ENCODE data around the gene MIB1.

The MIB1 gene

GRCh38 chr18:21903709-21904108, 163.1 kb downstream of the MIB1 start:
- no peaks in the 10 kb centered on the region for H3F3A ChIP-seq (ENCODE audit: insufficient read depth)
- no peak overlapping the region for H3K4me2 ChIP-seq (ENCODE audit: low read depth, low read length, poor library complexity, severe bottlenecking)
- H3K4me3 ChIP-seq (ENCODE audit: insufficient read depth, low read length, poor library complexity, severe bottlenecking) = no peak overlapping the region
- H3K79me2 ChIP-seq (ENCODE audit: insufficient read depth, low read length) = no peaks in the 10 kb centered on the region
- no peaks in the 10 kb centered on the region for H3K9me3 ChIP-seq (ENCODE audit: insufficient read depth, low read length)
- H3K36me3 ChIP-seq (ENCODE audit: low read length) = no peaks in the 10 kb centered on the region
- H4K20me1 ChIP-seq (ENCODE audit: low read depth, low read length) = no peaks in the 10 kb centered on the region
- 0 out of 2 replicates have a peak, but pooled peaks cover 4% of the 10 kb centered on the region for H3K27me3 ChIP-seq (ENCODE audit: low read length)
- H3K27ac ChIP-seq (ENCODE audit: low read depth, low read length) = no peak overlapping the region
- H3K9ac ChIP-seq (ENCODE audit: low read length) = no peak overlapping the region
- TF ChIP-seq, protein P1, sequence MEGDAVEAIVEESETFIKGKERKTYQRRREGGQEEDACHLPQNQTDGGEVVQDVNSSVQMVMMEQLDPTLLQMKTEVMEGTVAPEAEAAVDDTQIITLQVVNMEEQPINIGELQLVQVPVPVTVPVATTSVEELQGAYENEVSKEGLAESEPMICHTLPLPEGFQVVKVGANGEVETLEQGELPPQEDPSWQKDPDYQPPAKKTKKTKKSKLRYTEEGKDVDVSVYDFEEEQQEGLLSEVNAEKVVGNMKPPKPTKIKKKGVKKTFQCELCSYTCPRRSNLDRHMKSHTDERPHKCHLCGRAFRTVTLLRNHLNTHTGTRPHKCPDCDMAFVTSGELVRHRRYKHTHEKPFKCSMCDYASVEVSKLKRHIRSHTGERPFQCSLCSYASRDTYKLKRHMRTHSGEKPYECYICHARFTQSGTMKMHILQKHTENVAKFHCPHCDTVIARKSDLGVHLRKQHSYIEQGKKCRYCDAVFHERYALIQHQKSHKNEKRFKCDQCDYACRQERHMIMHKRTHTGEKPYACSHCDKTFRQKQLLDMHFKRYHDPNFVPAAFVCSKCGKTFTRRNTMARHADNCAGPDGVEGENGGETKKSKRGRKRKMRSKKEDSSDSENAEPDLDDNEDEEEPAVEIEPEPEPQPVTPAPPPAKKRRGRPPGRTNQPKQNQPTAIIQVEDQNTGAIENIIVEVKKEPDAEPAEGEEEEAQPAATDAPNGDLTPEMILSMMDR (IDR thresholded peaks at IDR 0.05; ENCODE audit: insufficient read depth, low read length, poor library complexity, severe bottlenecking) = no peak
- TF ChIP-seq EZH2phosphoT487 (conservative IDR thresholded peaks at IDR 0.05; ENCODE audit: low read length) = no peak
- H2AFZ ChIP-seq (ENCODE audit: low read depth, low read length, severe bottlenecking) = no peak overlapping the region
- H3K9me2 ChIP-seq (replicated peaks; ENCODE audit: insufficient read depth, low read length) = no peaks in the 10 kb centered on the region

DNA sequence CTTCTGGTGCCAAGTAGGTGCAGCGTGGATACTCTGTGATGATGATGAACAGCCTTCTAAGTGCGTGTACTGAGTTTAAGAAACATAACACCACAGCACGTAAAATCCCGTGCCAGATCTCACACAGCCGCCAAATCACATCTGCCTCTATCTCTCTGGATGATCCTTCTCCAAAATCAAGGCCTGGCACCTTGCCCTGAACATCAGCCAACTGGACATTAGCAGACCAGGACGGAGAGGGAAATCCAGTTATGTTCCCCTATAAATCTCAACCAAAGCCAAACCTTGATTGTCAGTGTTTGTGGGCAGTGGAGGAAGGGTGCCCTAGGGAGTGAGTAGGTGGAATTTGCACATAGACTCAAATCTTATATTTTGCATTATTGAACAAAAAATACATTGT, 164.3 kb downstream of the MIB1 start:
- Histone ChIP-seq H3K4me2 (ENCODE audit: low read depth, low read length, poor library complexity, severe bottlenecking) (no peak overlapping the region), H3K36me3 (ENCODE audit: low read length) (no peaks in the 10 kb centered on the region), H4K20me1 (ENCODE audit: low read depth, low read length) (no peaks in the 10 kb centered on the region), H3K27ac (ENCODE audit: low read depth, low read length) (no peak overlapping the region), H3K27me3 (ENCODE audit: low read length) (0 out of 2 replicates have a peak, but pooled peaks cover 4% of the 10 kb centered on the region), H3K9me3 (ENCODE audit: insufficient read depth, low read length) (no peaks in the 10 kb centered on the region), H3K4me3 (ENCODE audit: insufficient read depth, low read length, poor library complexity, severe bottlenecking) (no peak overlapping the region), H3F3A (ENCODE audit: insufficient read depth) (no peaks in the 10 kb centered on the region), H3K79me2 (ENCODE audit: insufficient read depth, low read length) (no peaks in the 10 kb centered on the region), H3K9ac (ENCODE audit: low read length) (no peak overlapping the region), H3K9me2 (replicated peaks; ENCODE audit: insufficient read depth, low read length) (no peaks in the 10 kb centered on the region), H2AFZ (ENCODE audit: low read depth, low read length, severe bottlenecking) (no peak overlapping the region)
- TF ChIP-seq EZH2phosphoT487 (conservative IDR thresholded peaks at IDR 0.05; ENCODE audit: low read length) = no peak
- TF ChIP-seq, protein P1 (IDR thresholded peaks at IDR 0.05; ENCODE audit: insufficient read depth, low read length, poor library complexity, severe bottlenecking) = no peak

DNA sequence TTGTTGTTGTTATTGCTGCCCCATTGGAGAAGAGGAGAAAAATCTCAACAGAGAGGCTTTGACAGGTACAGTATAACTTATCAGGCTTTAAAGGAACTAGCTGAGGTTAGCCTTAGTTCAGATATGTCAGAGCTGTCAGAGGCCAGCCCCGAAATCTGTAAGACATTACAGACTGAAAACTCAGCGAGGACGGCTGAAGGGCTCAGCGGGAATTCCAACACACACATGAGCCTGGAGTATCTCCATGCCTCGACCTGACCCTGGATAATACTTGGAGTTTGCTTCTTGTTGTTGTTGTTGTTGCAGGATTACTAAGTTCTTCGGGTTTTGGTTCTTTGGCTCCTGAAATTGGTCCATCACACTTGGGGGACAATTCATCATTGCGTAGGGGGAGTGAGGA, 166.9 kb downstream of the MIB1 start:
- H3K79me2 ChIP-seq (ENCODE audit: insufficient read depth, low read length) = no peaks in the 10 kb centered on the region
- TF ChIP-seq EZH2phosphoT487 (conservative IDR thresholded peaks at IDR 0.05; ENCODE audit: low read length) = no peak
- TF ChIP-seq, protein P1 (IDR thresholded peaks at IDR 0.05; ENCODE audit: insufficient read depth, low read length, poor library complexity, severe bottlenecking) = no peak
- no peaks in the 10 kb centered on the region for H3F3A ChIP-seq (ENCODE audit: insufficient read depth)
- 0 out of 2 replicates have a peak, but pooled peaks cover 4% of the 10 kb centered on the region for H3K27me3 ChIP-seq (ENCODE audit: low read length)
- H3K36me3 ChIP-seq (ENCODE audit: low read length) = no peaks in the 10 kb centered on the region
- H3K4me2 ChIP-seq (ENCODE audit: low read depth, low read length, poor library complexity, severe bottlenecking) = no peak overlapping the region
- H2AFZ ChIP-seq (ENCODE audit: low read depth, low read length, severe bottlenecking) = no peak overlapping the region
- H3K27ac ChIP-seq (ENCODE audit: low read depth, low read length) = no peak overlapping the region
- no peak overlapping the region for H3K9ac ChIP-seq (ENCODE audit: low read length)
- H3K9me3 ChIP-seq (ENCODE audit: insufficient read depth, low read length) = no peaks in the 10 kb centered on the region
- no peaks in the 10 kb centered on the region for H4K20me1 ChIP-seq (ENCODE audit: low read depth, low read length)
- H3K9me2 ChIP-seq (replicated peaks; ENCODE audit: insufficient read depth, low read length) = no peaks in the 10 kb centered on the region
- H3K4me3 ChIP-seq (ENCODE audit: insufficient read depth, low read length, poor library complexity, severe bottlenecking) = no peak overlapping the region

Measured in SU-DHL-6 (cell line).